Adrenal gland (tissue), 5 donors: ENCODE results near the gene MVD.

Experiments
- POLR2A ChIP-seq, 2 donors: fragments of 450-650 bp; IDR thresholded peaks; one replicate each; pipeline ENCODE4 v1.6.1; 2017; ENCODE audit warnings: antibody characterized with exemption in 2 of 2, mild to moderate bottlenecking in 2 of 2, moderate library complexity in 1 of 2
- TF ChIP-seq, protein P1 (sequence below), 6 experiments: fragments of 450-650 bp in 4 of 6; fragments of 200-600 bp in 2 of 6; sonication (generic) in 1 of 6; IDR thresholded peaks; 1 replicate in 5 of 6; 2 replicates in 1 of 6; pipeline versions ENCODE4 v1.5.1 to v1.8.0; 2016 to 2021; ENCODE audit warnings: antibody characterized with exemption in 6 of 6, mild to moderate bottlenecking in 2 of 6, moderate library complexity in 1 of 6
- donor health status: DM: no; HTN: no; CAD: no.

DNA sequence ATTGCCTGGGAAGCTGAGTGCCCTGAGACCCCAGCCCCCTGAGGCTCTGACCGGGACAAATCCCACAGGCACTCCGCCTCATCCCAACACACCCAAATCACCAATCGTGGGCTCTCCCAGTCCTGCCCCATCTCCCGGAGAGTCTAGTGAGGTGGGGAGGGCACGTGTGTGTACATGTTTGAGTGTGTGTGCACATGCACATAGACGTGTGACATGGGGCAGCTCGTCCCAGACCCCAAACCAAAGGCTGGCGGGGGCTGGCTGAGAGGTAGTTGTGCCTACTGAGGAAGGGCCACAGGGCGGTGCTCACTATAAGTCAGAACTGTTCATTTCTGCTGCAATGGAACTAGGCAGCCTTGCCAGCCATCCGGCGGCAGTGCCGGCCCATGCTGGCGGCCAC, 14.8 kb upstream of the MVD start:
- no peak for TF ChIP-seq POLR2A (IDR thresholded peaks at IDR 0.05)
- TF ChIP-seq, protein P1, sequence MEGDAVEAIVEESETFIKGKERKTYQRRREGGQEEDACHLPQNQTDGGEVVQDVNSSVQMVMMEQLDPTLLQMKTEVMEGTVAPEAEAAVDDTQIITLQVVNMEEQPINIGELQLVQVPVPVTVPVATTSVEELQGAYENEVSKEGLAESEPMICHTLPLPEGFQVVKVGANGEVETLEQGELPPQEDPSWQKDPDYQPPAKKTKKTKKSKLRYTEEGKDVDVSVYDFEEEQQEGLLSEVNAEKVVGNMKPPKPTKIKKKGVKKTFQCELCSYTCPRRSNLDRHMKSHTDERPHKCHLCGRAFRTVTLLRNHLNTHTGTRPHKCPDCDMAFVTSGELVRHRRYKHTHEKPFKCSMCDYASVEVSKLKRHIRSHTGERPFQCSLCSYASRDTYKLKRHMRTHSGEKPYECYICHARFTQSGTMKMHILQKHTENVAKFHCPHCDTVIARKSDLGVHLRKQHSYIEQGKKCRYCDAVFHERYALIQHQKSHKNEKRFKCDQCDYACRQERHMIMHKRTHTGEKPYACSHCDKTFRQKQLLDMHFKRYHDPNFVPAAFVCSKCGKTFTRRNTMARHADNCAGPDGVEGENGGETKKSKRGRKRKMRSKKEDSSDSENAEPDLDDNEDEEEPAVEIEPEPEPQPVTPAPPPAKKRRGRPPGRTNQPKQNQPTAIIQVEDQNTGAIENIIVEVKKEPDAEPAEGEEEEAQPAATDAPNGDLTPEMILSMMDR (IDR thresholded peaks at IDR 0.05): no peak
